K562 (cell line): ENCODE data around the gene GABRB3.

Experiments used
- GABPA ChIP-seq: fragments of 200-800 bp; sonication (Bioruptor generic); conservative IDR thresholded peaks from 2 replicates; pipeline ENCODE4 v1.6.1; 2016; ENCODE audit warnings: low read depth, missing genetic modification characterization, missing compliant biosample characterization
- ZNF197 ChIP-seq: fragments of 200-800 bp; sonication (Bioruptor generic); IDR thresholded peaks from 2 replicates; pipeline ENCODE4 v1.6.1; 2016; ENCODE audit warnings: low read depth, missing genetic modification characterization, missing compliant biosample characterization
- TF ChIP-seq, protein P1 (sequence below): fragments of 450-650 bp; formaldehyde crosslinking; IDR thresholded peaks from 2 replicates; pipeline ENCODE4 v1.4.0; 2020; ENCODE audit warnings: mild to moderate bottlenecking, mixed read lengths

DNA sequence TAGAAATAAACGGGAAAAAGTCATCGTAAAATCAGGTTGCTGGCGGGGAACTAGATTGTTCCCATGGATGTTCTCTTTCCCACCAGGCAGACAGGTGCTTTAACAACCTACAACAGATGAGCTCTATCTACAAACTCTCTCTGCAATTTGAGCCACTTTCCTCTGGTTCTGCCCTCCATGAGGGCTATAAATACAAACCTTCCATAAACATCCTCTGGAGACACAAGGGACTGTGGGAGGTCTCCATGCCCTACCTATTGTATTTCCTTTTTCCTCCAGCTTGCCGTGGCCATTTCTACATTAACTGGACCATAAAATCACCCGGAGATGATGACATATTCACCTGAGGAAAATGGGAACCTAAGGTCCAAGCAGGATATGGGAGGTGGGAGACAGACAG is 151.1 kb downstream of the GABRB3 start:
- TF ChIP-seq GABPA, result no peak
- TF ChIP-seq, protein P1, sequence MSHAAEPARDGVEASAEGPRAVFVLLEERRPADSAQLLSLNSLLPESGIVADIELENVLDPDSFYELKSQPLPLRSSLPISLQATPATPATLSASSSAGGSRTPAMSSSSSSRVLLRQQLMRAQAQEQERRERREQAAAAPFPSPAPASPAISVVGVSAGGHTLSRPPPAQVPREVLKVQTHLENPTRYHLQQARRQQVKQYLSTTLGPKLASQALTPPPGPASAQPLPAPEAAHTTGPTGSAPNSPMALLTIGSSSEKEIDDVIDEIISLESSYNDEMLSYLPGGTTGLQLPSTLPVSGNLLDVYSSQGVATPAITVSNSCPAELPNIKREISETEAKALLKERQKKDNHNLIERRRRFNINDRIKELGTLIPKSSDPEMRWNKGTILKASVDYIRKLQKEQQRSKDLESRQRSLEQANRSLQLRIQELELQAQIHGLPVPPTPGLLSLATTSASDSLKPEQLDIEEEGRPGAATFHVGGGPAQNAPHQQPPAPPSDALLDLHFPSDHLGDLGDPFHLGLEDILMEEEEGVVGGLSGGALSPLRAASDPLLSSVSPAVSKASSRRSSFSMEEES (CRISPR knock-in tag), result no peak
- no peak for TF ChIP-seq ZNF197
